ENCODE results near the gene MCM7.

DNA sequence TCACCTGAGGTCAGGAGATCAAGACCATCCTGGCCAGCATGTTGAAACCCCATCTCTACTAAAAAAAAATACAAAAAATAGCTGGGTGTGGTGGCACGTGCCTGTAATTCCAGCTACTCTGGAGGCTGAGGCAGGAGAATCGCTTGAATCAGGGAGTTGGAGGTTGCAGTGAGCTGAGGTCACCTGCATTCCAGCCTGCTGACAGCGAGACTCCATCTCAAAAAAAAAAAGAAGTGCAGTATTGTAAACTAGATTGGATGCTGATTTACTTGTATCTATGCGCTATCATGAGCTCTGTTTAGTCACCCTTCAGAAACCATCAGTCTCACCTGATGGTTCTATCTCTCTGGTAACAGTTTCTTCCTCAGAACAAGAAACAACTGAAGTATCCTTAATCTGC, 37.8 kb downstream of the MCM7 start:
- TF ChIP-seq CTCF (IDR thresholded peaks at IDR 0.05) (no peak), POLR2A (IDR thresholded peaks at IDR 0.05) (no peak), EP300 (IDR thresholded peaks at IDR 0.05) (no peak)

Data from tibial nerve (tissue), 4 donors.